T-cell (primary cell): ENCODE data around the gene JMJD8. TPM values are rescaled to one million over a fixed set of nuclear protein-coding genes. Genes with fewer than 3 reads are reported as not detected.

ENCODE experiments used
- ATAC-seq, 4 experiments: fragments of 200-7000 bp in 3 of 4; fragments of 150-1000 bp in 1 of 4; cut with Tn5 transposase; replicated peaks in 1 of 4; 1 replicate in 3 of 4; 2 replicates in 1 of 4; pipeline ENCODE4 v1.10.0; 2021; ENCODE audit warnings: moderate library complexity in 3 of 4, mild to moderate bottlenecking in 2 of 4, moderate number of reproducible peaks in 1 of 4
- CTCF ChIA-PET, 2 donors: fragments of 300-600 bp; sonication (Branson Sonifier 250); formaldehyde crosslinking; loops; one replicate each; lab custom pipeline; 2022; ENCODE audit warnings: antibody characterized with exemption in 2 of 2; lab: Charles Lee
- POLR2A ChIA-PET, 2 donors: fragments of 300-600 bp; sonication (Branson Sonifier 250); formaldehyde crosslinking; loops; one replicate each; lab custom pipeline; 2022; ENCODE audit warnings: antibody characterized with exemption in 2 of 2; lab: Charles Lee
- DNase-seq, 35 experiments: peaks; one replicate each; pipeline versions ENCODE4 v3.0.0 to v3.0.0-alpha.2; 2013 to 2023
- H3K27ac ChIP-seq: one replicate; pipeline ENCODE4 v1.5.1; 2013; ENCODE audit warnings: low read length
- H3K27me3 ChIP-seq, 2 experiments: replicated peaks in 1 of 2; 1 replicate in 1 of 2; 2 replicates in 1 of 2; pipeline versions ENCODE4 v1.6.1 to v1.7.0; 2013; ENCODE audit warnings: low read length in 1 of 2, mixed read lengths in 1 of 2; ENCODE audit not compliant: control insufficient read depth in 2 of 2, insufficient read depth in 2 of 2; ENCODE audit errors: extremely low read depth in 1 of 2
- H3K36me3 ChIP-seq, 2 donors: 1 replicate in 1 of 2; 2 replicates in 1 of 2; pipeline versions ENCODE4 v1.6.1 to v1.7.0; 2013; ENCODE audit warnings: low read length in 1 of 2; ENCODE audit not compliant: control insufficient read depth in 2 of 2, insufficient read depth in 1 of 2; ENCODE audit errors: extremely low read depth in 1 of 2
- H3K4me1 ChIP-seq, 2 experiments: 1 replicate in 1 of 2; 2 replicates in 1 of 2; pipeline versions ENCODE4 v1.6.1 to v1.7.0; 2013; ENCODE audit warnings: low read length in 2 of 2, mixed read lengths in 1 of 2; ENCODE audit not compliant: insufficient read depth in 2 of 2, control insufficient read depth in 1 of 2; ENCODE audit errors: extremely low read depth in 1 of 2
- H3K4me3 ChIP-seq, 2 donors: 1 replicate in 1 of 2; 2 replicates in 1 of 2; pipeline versions ENCODE4 v1.5.1 to v1.7.0; 2013; ENCODE audit warnings: mild to moderate bottlenecking in 2 of 2, low read length in 1 of 2, moderate library complexity in 1 of 2; ENCODE audit not compliant: control insufficient read depth in 1 of 2; ENCODE audit errors: extremely low read depth in 1 of 2
- H3K9me3 ChIP-seq: 2 replicates; pipeline ENCODE4 v1.7.0; 2013
- H3K27ac Mint-ChIP-seq, 2 donors: one replicate each; pipeline ENCODE4 v1.8.0; 2020 to 2021; ENCODE audit warnings: mild to moderate bottlenecking in 2 of 2, mixed read lengths in 2 of 2
- H3K27me3 Mint-ChIP-seq, 2 donors: one replicate each; pipeline ENCODE4 v1.8.0; 2021 to 2022; ENCODE audit warnings: mixed read lengths in 2 of 2
- H3K36me3 Mint-ChIP-seq: one replicate; pipeline ENCODE4 v1.8.0; 2021; ENCODE audit warnings: mixed read lengths
- H3K4me1 Mint-ChIP-seq, 3 donors: one replicate each; pipeline ENCODE4 v1.8.0; 2020 to 2022; ENCODE audit warnings: mixed read lengths in 3 of 3, mild to moderate bottlenecking in 1 of 3
- H3K4me3 Mint-ChIP-seq, 3 donors: one replicate each; pipeline ENCODE4 v1.8.0; 2020 to 2022; ENCODE audit warnings: mild to moderate bottlenecking in 3 of 3, mixed read lengths in 3 of 3, moderate library complexity in 3 of 3
- H3K9me3 Mint-ChIP-seq, 3 donors: one replicate each; pipeline ENCODE4 v1.8.0; 2020 to 2022; ENCODE audit warnings: mixed read lengths in 3 of 3
- WGBS: methylation state at CpG from one replicate; pipeline ENCODE4 v1.1.5; 2013; ENCODE audit warnings: missing lambda C conversion rate; ENCODE audit not compliant: insufficient coverage; 5-methylcytosine and 5-hydroxymethylcytosine counted together
- total RNA-seq, 35 experiments: library from RNA in 6 of 35; stranded (reverse) in 6 of 35; fragments of 120-200 nt in 1 of 35; gene quantifications; one replicate each; pipeline versions ENCODE4 v1.2.1 to v1.2.4 and lab custom pipeline; 2013 to 2026

The JMJD8 gene
- total RNA-seq, 5 donors from 2014 or later (not counting 1 experiment from before 2014, with no cell fraction given), result 27.3 to 54.4 (median 49.1) TPM

DNA sequence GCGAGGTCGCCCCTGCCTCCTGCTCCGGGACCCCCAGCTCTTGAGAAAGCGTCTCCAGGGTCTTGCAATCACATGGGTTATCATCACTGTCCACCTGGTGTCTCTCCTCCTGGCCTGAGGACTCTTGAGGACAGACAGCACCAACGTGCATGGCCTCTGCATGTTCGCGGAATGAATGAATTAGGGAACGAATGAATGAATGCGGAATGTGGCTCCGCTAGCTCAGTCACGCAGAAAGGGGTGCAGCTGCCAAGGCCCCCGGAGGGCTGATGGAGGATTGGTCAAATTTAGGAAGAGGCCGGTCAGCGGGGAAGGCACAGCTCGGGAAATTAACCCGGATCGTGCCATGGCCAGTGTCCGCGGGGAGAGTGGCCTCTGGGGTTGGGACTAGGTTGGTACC, 18.2 kb upstream of the JMJD8 start:
- peaks cover 3 to 53% of the 10 kb centered on the region in 2 experiments for H3K4me1 ChIP-seq
- WGBS, result 86% methylated on average over 19 of the region's 19 CpGs
- Mint-ChIP-seq H3K36me3 (no peaks in the 10 kb centered on the region), H3K4me1 (peaks cover 0 to 29% (median 14%) of the 10 kb centered on the region in 3 donors), H3K27me3 (peaks cover 12 to 36% of the 10 kb centered on the region in 2 donors), H3K9me3 (no peaks in the 10 kb centered on the region), H3K4me3 (no peak overlapping the region), H3K27ac (no peak overlapping the region)
- no peaks in the 10 kb centered on the region for H3K9me3 ChIP-seq
- H3K36me3 ChIP-seq, result no peaks in the 10 kb centered on the region
- ChIA-PET POLR2A (no interaction called here), CTCF (no interaction called here)
- no peak overlapping the region for H3K4me3 ChIP-seq
- no peak overlapping the region for H3K27ac ChIP-seq
- H3K27me3 ChIP-seq, result peaks cover 0 to 78% of the 10 kb centered on the region in 2 experiments
- DNase-seq, result no peak
- no peak for ATAC-seq

DNA sequence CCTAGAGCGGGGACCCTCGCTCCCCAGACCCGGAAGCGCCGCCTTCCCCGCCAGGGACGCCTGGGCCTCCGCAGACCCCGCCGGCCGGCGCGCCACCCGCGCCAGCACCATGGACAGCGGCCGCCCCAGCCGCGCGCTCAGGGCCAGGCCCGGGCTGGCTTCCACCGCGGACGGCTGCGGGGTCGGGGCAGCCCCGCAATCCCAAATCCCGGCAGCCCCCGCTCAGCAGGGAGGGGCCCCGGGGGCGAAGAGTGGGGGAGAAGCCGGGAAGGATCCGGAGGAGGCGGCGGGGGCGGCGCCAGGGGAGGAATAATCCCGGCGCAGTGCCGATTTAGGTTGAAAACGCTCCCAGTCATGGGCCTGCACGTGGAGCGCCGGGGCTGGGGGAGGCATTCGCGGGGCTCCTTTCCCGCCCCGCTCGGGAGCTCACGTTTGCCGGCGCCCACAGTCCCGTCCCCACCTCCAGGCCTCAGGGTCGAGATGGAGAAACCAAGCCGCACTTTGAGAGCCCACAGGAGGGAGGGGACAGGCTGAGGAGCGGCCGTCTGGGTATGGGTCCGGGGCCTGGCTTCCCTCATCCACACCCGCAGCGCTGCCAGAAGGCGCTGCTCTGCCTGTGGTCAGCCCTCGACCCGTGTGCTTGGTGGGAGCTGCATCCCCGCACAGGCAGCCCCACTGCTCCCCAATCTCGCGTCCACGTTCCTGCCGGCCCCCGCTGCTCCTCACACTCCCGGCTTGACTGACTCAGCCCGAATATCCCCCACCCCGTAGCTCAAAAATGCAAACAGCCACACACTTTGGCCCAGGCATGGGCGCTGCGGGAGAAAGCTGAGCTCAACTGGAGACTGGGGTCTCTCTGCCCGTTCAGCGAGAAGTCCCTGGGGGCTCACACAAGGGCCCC, 16.8 kb upstream of the JMJD8 start:
- POLR2A ChIA-PET, result no interaction called here
- Histone ChIP-seq H3K4me1 (peaks cover 8 to 54% of the 10 kb centered on the region in 2 experiments), H3K36me3 (no peaks in the 10 kb centered on the region), H3K9me3 (no peaks in the 10 kb centered on the region), H3K27ac (no peak overlapping the region), H3K27me3 (peaks cover 0 to 69% of the 10 kb centered on the region in 2 experiments), H3K4me3 (no peak overlapping the region)
- H3K27me3 Mint-ChIP-seq, result peaks cover 8 to 24% of the 10 kb centered on the region in 2 donors
- CTCF ChIA-PET, result no interaction called here
- peak; percentile 51 to 73 (median 58) for ATAC-seq
- DNase-seq, result peak in 16 of 35 experiments; percentile 17 to 74 (median 44)
- WGBS, result 7% methylated on average over 66 of the region's 76 CpGs
- H3K4me1 Mint-ChIP-seq, result peaks cover 7 to 28% (median 17%) of the 10 kb centered on the region in 3 donors
- no peaks in the 10 kb centered on the region for H3K9me3 Mint-ChIP-seq
- H3K36me3 Mint-ChIP-seq, result no peaks in the 10 kb centered on the region
- H3K27ac Mint-ChIP-seq, result no peak overlapping the region
- H3K4me3 Mint-ChIP-seq, result no peak overlapping the region

DNA sequence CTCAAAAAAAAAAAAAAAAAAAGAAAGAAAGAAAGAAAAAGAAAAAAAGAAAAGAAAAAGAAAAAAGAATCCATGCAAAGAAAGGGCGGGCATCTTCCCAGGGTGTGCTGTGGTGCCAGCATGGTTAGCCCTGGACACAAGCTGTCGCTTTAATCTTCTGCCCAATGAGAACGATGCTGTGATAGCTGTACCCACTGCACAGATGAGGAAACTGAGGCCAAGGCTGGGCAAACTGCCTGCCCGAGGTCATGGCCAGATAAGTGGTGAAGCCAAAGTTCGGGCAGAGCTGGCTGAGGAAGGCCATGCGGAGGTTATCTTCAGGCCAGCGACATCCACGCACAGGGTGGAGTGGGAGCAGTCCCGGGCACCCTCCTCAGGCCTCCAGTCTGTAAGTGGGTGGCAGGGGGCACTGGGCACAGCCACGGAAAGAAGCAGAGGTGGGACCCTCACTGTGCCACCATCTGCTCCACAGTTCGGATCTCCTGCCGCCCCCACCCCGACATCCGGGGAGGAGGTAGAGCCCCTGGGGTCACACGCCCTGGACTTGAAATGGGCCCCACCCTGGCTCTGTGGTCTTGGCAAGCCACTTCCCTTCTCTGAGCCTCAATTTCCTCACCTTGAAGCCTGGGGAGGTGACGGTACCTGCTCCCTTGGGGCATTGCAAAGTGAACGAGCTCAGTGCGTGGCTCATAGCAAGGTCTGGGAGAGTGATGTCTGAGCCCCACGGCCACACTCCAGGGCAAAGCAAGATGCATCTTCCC, 15.0 kb upstream of the JMJD8 start:
- H3K27ac Mint-ChIP-seq, result no peak overlapping the region
- WGBS, result 46% methylated on average over 14 of the region's 19 CpGs
- Histone ChIP-seq H3K4me1 (peaks cover 14 to 66% of the 10 kb centered on the region in 2 experiments), H3K4me3 (no peak overlapping the region), H3K27ac (no peak overlapping the region), H3K9me3 (no peaks in the 10 kb centered on the region), H3K27me3 (peaks cover 0 to 73% of the 10 kb centered on the region in 2 experiments), H3K36me3 (no peaks in the 10 kb centered on the region)
- H3K4me3 Mint-ChIP-seq, result peak overlapping the region; percentile 6 to 23 (median 17)
- H3K27me3 Mint-ChIP-seq, result peaks cover 8 to 22% of the 10 kb centered on the region in 2 donors
- peak in 1 of 35 experiments; percentile 18 for DNase-seq
- no peaks in the 10 kb centered on the region for H3K36me3 Mint-ChIP-seq
- peak in 1 of 4 experiments; percentile 13 for ATAC-seq
- POLR2A ChIA-PET, result no interaction called here
- H3K9me3 Mint-ChIP-seq, result no peaks in the 10 kb centered on the region
- CTCF ChIA-PET, result interaction anchor here in 1 of 2 donors (0.5 kb wide), 1 partner anchor 28 kb away, joined by 3 read pairs; no protein-coding TSS in a partner anchor
- peaks cover 13 to 37% (median 25%) of the 10 kb centered on the region in 3 donors for H3K4me1 Mint-ChIP-seq

DNA sequence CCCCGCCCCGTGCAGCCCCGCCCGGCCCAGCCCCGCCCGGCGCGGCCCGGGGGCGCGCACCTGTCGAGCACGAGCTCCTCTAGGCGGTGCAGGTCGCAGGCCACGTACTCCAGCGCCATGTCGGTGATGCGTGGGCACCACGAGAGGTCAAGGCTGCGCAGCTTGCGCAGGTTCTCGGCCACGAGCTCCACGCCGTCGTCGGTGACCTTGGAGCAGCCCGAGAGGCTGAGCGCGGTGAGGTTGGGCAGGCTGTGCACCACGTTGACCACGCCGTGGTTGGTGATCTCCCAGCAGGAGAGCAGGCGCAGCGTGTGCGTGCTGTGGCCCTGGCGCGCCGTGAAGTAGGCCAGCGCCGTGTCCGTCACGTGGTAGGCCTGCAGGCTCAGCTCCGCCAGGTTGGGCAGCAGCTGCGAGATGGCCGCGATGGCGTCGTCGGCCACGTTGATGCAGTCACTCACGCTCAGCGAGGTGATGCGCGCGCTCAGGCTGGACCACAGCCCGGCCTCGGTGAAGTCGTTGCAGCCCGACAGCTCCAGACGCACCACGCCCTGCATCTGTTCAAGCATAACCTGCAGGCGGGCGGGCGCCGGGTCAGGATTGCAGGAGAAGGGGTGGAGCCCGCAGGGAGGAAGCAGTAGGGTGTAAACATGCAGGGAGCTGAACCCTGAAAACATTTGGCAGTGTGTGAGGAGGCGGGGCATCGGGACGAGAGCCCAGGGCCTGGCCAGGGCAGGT, 11.4 kb upstream of the JMJD8 start:
- Histone ChIP-seq H3K27me3 (peaks cover 0 to 45% of the 10 kb centered on the region in 2 experiments), H3K27ac (peak overlapping the region; percentile 39), H3K4me1 (peaks cover 14 to 64% of the 10 kb centered on the region in 2 experiments), H3K36me3 (no peaks in the 10 kb centered on the region), H3K9me3 (no peaks in the 10 kb centered on the region), H3K4me3 (peak overlapping the region; percentile 69 to 71)
- WGBS, result 1% methylated on average over 62 of the region's 71 CpGs
- ChIA-PET POLR2A (interaction anchor here in 1 of 2 donors (0.6 kb wide), 1 partner anchor 19 kb away, joined by 6 read pairs; no protein-coding TSS in a partner anchor), CTCF (interaction anchor here in 1 of 2 donors (1.1 kb wide), 1 partner anchor 16 kb away, joined by 5 read pairs; no protein-coding TSS in a partner anchor)
- Mint-ChIP-seq H3K36me3 (no peaks in the 10 kb centered on the region), H3K27me3 (no peaks in the 10 kb centered on the region), H3K4me3 (peak overlapping the region; percentile 82 to 84 (median 84)), H3K4me1 (peaks cover 20 to 44% (median 35%) of the 10 kb centered on the region in 3 donors), H3K9me3 (no peaks in the 10 kb centered on the region), H3K27ac (peak overlapping the region; percentile 84 to 91)
- peak in 32 of 35 experiments; percentile 25 to 80 (median 54) for DNase-seq
- peak; percentile 72 to 83 (median 76) for ATAC-seq

DNA sequence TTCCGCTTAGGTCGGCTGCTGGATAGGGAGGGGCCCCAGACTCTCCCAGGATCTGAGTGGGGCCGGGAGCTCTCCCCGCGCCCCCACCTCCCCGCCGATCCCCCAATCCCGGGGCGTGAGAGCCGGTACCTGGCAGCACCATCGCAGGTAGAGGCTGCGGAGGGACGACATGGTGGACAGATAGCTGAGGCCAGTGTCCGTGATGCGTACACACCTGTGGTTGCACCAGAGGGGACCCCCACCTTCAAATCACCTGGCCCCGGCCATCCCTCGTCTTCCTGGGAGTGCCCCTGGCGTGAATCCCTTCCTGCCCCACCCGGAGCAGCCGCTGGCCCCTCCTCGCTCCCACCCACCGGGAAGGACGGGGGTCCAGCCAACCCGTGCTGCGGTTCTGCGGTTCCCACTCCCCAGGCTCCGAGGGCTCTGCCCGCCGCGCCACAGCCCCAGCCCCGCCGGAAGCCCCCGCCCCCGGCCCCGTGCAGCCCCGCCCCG, 10.8 kb upstream of the JMJD8 start:
- ATAC-seq (peak; percentile 1 to 17 (median 2)), DNase-seq (no peak)
- Histone ChIP-seq H3K36me3 (no peaks in the 10 kb centered on the region), H3K9me3 (no peaks in the 10 kb centered on the region), H3K4me1 (peaks cover 14 to 62% of the 10 kb centered on the region in 2 experiments), H3K27me3 (peaks cover 0 to 39% of the 10 kb centered on the region in 2 experiments), H3K27ac (no peak overlapping the region), H3K4me3 (peak overlapping the region; percentile 66 to 71)
- ChIA-PET POLR2A (interaction anchor here in 1 of 2 donors (0.6 kb wide), 1 partner anchor 19 kb away, joined by 6 read pairs; no protein-coding TSS in a partner anchor), CTCF (interaction anchor here in 1 of 2 donors (1.1 kb wide), 1 partner anchor 16 kb away, joined by 5 read pairs; no protein-coding TSS in a partner anchor)
- Mint-ChIP-seq H3K36me3 (no peaks in the 10 kb centered on the region), H3K4me1 (peaks cover 20 to 44% (median 37%) of the 10 kb centered on the region in 3 donors), H3K27ac (no peak overlapping the region), H3K9me3 (no peaks in the 10 kb centered on the region), H3K4me3 (peak overlapping the region; percentile 28 to 82 (median 72)), H3K27me3 (no peaks in the 10 kb centered on the region)
- 2% methylated on average over 17 of the region's 37 CpGs for WGBS
